MV-4-11 (cell line): Measurements from ENCODE around the gene HSPA12A.

Source experiments
- DNase-seq: peaks from one replicate; lab custom pipeline; 2025; lab: John Stamatoyannopoulos, UW

HSPA12A gene

GRCh38 chr10:116770281-116770680 lies 27.9 kb upstream of the HSPA12A start:
- DNase-seq, result no peak

- no peak for DNase-seq
These were observed 27.4 kb upstream of the HSPA12A start for GRCh38 chr10:116769791-116770190.

GRCh38 chr10:116769368-116769767 lies 27.0 kb upstream of the HSPA12A start:
- DNase-seq, result no peak

DNA sequence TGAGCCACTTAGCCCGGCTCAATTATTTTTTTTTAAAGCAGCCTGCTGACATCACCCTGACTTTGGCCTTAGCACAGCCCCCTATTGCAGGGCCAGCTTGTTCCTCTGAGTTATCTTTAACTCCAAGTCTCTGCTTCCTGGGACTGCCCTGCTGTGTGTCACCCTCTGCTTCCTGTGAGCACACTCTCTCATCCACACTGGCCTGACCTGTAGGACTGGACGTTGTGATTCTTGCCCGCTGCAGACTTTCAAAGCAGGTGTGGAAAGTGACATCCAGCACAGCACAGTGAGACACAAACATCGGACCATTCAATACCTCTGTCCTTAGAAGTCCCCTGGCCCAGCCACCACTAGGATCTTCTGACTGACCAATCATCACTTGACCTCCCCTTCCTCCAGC lies 26.4 kb upstream of the HSPA12A start:
- no peak for DNase-seq

- no peak for DNase-seq
These were observed 24.7 kb upstream of the HSPA12A start for GRCh38 chr10:116766837-116767634.

GRCh38 chr10:116766241-116766827 lies 24.0 kb upstream of the HSPA12A start:
- DNase-seq, result no peak

DNA sequence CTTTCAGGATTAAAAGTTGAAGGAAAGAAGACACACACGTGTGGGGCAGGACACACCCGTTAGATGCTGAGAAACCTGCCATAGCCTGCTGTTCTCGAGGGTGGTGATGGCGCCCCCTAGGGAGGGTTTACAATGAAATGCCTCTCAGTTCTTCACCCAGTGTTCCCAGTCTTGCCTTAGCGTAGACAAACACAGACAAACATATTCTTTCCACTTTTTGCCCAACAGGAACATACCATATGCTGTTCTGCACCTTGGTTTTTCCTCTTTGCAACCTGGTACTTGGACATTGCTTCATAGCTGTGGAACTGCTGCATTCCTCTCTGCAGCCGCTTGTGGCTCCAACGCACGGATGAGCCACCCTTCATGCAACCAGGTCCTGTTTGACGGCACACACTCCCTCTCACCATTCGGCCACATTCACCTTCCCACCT lies 23.3 kb upstream of the HSPA12A start:
- no peak for DNase-seq

DNA sequence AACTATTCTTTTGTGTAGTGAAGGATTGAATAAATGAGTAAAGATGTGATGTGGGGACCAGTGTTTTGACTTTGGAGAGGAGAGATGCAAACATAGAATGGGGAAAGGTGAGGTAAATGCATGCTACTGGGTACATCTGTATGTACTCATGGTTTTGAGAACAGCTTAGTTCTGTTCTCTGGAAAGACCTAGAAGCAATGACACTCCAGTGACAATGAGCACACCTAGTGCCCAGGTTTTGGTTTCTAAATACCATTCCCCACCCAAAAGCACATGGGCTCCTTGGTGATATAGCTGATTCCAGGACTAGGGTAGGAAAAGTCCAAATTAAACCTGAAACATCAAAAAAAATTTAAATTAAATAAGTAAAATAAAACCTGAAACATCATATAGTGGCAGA lies 22.6 kb upstream of the HSPA12A start:
- DNase-seq, result no peak

GRCh38 chr10:116763440-116763839 lies 21.1 kb upstream of the HSPA12A start:
- DNase-seq, result no peak

- no peak for DNase-seq
These were observed 19.5 kb upstream of the HSPA12A start for GRCh38 chr10:116761883-116762282.

DNA sequence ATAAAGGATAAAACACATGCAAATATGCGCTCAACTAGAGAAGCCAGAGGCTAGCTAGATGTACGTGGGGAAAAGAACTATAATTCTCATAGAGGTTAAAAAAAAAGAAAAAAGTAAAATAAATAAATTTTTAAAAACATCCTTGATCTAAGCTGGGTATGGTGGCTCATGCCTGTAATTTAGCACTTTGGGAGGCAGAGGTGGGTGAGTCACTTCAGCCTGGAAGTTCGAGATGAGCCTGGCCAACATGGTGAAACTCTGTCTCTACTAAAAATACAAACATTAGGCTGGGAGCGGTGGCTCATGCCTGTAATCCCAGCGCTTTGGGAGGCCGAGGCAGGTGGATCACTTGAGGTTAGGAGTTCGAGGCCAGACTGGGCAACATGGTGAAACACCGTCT lies 18.6 kb upstream of the HSPA12A start:
- no peak for DNase-seq

GRCh38 chr10:116757246-116757645 lies 14.9 kb upstream of the HSPA12A start:
- DNase-seq, result no peak

- DNase-seq, result no peak
These were observed 13.9 kb upstream of the HSPA12A start for GRCh38 chr10:116756277-116756676.

- DNase-seq, result no peak
These were observed 11.4 kb upstream of the HSPA12A start for GRCh38 chr10:116753759-116754158.

DNA sequence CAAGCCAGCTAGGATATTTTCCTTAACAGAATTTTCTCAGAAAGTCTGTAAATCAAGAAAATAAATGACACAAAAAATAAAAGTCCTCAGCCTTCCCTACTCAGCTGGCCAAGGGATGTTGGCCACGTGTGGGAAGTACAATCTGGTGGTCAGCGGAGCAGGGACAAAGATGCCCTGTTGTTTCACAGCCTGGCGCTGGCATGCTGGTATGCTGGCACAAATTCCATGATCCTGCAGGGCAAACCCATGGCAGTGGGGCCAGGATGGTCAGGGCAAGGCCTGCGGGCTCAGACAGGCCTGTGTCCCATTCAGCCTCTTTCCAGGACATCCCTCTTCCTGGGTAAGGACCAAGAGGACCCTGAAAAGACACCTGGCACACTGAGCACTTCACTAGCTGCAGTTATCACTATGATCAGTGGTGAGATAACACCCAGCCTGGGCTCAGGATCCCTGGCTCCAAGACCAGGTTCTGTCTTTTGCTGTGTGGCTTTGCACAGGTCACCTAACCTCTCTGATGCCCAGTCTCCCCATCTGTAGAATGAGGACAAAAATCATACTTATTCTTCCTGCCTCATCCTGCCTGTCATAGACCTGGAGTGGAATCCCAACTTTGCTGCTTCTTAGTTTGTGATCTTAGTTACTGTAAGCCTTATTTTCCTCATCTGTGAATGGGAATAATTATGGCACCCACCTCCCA lies 10.8 kb upstream of the HSPA12A start:
- DNase-seq, result no peak

DNA sequence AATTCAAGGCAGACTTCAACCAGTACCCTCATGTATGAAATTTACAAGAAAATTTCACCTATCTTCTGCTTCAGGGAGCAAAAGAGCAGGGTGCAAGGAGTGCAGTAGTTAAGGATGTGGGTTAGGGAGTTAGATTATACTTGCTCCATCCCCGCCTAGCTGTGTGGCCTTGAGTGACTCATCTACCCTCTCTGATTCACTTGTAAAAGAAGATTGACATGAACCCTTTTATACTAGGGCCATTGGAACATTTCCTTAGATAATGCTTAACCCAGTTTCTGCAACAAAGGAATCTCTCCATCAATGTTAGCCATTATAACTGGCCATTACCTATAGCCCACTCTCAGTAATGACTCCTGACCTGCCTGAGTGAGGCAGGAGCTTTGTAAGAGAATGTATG lies 10.2 kb upstream of the HSPA12A start:
- DNase-seq, result no peak

DNA sequence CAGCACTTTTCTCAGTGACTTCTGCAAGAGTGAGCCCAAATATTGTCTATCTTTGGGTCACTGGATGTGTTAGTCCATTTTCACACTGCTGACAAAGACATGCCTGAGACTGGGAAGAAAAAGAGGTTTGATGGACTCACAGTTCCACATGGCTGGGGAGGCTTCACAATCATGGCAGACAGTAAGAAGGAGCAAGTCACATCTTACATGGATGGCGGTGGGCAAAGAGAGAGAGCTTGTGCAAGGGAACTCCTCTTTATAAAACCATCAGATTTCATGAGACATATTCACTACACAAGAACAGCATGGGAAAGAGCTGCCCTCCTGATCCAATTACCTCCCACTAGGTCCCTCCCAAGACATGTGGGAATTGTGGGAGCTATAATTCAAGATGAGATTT lies 6.1 kb upstream of the HSPA12A start:
- no peak for DNase-seq

GRCh38 chr10:116748041-116748440 lies 5.7 kb upstream of the HSPA12A start:
- no peak for DNase-seq

DNA sequence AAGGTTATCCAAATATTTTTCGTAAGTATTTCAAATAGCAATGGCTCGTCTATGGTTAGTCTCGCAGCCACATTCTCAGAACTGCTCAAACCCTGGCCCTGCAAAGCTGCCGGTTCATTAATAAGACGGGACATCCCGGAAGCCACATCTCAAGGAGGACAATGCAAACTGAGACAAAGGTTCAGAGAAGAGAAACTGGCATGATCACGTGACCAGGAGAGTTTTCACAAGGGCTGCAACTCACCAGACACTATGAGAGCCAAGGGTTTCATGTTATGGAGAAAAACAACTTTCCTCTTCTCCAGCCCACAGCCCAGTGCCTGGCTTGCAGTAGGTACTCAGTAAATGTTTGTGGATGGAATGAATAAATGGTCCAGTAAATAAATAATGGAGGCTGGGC lies 5.0 kb upstream of the HSPA12A start:
- DNase-seq, result no peak

GRCh38 chr10:116744885-116745284 lies 2.5 kb upstream of the HSPA12A start:
- no peak for DNase-seq

GRCh38 chr10:116744163-116744753 lies 1.9 kb upstream of the HSPA12A start:
- no peak for DNase-seq

DNA sequence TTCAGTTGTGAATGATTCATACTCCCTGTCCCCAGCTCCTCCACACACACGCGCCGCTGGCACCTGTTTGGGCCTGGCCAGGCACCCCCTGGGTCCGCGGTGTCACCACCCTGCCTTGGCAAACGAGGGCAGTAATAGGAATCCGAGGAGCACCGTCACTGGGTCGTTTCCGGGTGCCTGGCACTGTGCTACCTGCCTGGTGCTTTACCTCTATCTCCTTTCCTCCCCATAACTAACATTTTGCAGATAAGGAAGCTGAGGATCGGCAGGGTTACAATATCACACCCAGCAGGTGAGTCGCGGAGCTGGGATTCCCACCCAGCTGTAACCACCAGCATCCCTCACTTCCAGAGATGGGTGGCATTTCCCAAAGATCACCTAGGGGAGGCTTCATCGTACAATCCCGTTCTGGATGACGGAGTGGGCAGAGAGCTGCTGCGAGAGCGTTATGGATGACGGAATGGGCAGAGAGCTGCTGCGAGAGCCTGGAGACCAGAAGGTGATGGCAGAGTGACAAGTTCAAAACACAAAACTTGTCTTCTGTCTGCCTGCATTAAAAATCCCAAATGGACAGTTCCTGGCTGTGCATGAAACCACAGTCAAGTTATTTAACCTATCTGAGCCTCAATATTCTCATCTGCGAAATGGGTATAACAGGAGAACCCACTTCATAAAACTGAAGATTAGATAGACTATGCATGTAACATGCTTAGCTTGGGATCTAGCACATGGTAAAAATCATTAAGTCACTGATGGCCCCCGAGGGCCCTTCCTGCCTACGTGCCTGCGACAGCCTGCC lies 1.1 kb upstream of the HSPA12A start:
- DNase-seq, result no peak
